K562 (cell line): Measurements from ENCODE around the gene CPED1. TPM values are rescaled to one million over a fixed set of nuclear protein-coding genes. Genes with fewer than 3 reads are reported as not detected.

ENCODE experiments used
- ATAC-seq: fragments of 200-7000 bp; cut with Tn5 transposase; 3 replicates; pipeline ENCODE4 v1.9.1; 2020; ENCODE audit warnings: moderate library complexity
- BruUV-seq: library from RNA; stranded (reverse); fragments of 400-500 nt; replicated peaks from 2 replicates; lab custom pipeline; 2021; lab: Mats Ljungman, UMichigan
- CTCF ChIA-PET: fragments of 300-600 bp; formaldehyde crosslinking; extraction: SDS; loops from one replicate; lab custom pipeline; 2021; ENCODE audit warnings: low intra/inter-chr PET ratio; lab: Yijun Ruan, JAX
- POLR2A ChIA-PET: fragments of 300-600, 350-650 bp; sonication (Branson Sonifier 250); formaldehyde crosslinking; extraction: SDS; loops from one replicate; lab custom pipeline; 2021; ENCODE audit warnings: antibody characterized with exemption, inconsistent platforms; lab: Yijun Ruan, JAX
- DNase-seq, 4 experiments: peaks; one replicate each; pipeline versions ENCODE4 v3.0.0 to v3.0.0-alpha.2; 2011 to 2018; ENCODE audit warnings: low spot score in 3 of 4, mixed read lengths in 3 of 4; ENCODE audit errors: extremely low read depth in 1 of 4
- FAIRE-seq: peaks from 2 replicates; lab custom pipeline; 2011; peaks lifted over from hg19 to GRCh38; lab: Jason Lieb, UNC
- H2AFZ ChIP-seq: 2 replicates; pipeline ENCODE4 v1.6.0; 2011; ENCODE audit warnings: low read depth, low read length, control low read depth, inconsistent platforms
- H3K27ac ChIP-seq: fragments of 200-600 bp; 3 replicates; pipeline ENCODE4 v1.8.0; 2011; ENCODE audit warnings: low read depth, mild to moderate bottlenecking, control low read depth, inconsistent platforms, low read length, moderate library complexity, mixed read lengths; ENCODE audit errors: extremely low read depth
- H3K27me3 ChIP-seq, 2 experiments: fragments of 300-600 bp in 1 of 2; 2 replicates in 1 of 2; 3 replicates in 1 of 2; pipeline versions ENCODE4 v1.6.0 to v1.8.0; 2011; ENCODE audit warnings: inconsistent platforms in 2 of 2, low read length in 2 of 2, mild to moderate bottlenecking in 1 of 2, mixed read lengths in 1 of 2, moderate library complexity in 1 of 2; ENCODE audit not compliant: control insufficient read depth in 2 of 2, insufficient read depth in 2 of 2
- H3K36me3 ChIP-seq: fragments of 300-600 bp; 3 replicates; pipeline ENCODE4 v1.8.0; 2011; ENCODE audit warnings: mild to moderate bottlenecking, low read length, inconsistent platforms; ENCODE audit not compliant: control insufficient read depth, insufficient read depth
- H3K4me1 ChIP-seq, 2 experiments: fragments of 200-600 bp in 1 of 2; replicated peaks in 1 of 2; 2 replicates in 1 of 2; 3 replicates in 1 of 2; pipeline versions ENCODE4 v1.5.1 to v1.8.0; 2011; ENCODE audit warnings: inconsistent platforms in 2 of 2, low read length in 2 of 2, mild to moderate bottlenecking in 1 of 2, mixed read lengths in 1 of 2, moderate library complexity in 1 of 2; ENCODE audit not compliant: control insufficient read depth in 2 of 2, insufficient read depth in 2 of 2
- H3K4me2 ChIP-seq: 2 replicates; pipeline ENCODE4 v1.6.1; 2011; ENCODE audit warnings: low read length, control low read depth, inconsistent platforms, mixed read lengths; ENCODE audit not compliant: insufficient read depth
- H3K4me3 ChIP-seq: fragments of 200-600 bp; sonication (generic), shearing (Covaris generic); 2 replicates; pipeline ENCODE4 v1.5.1; 2016; ENCODE audit warnings: control low read depth, inconsistent platforms
- H3K79me2 ChIP-seq: fragments of 200-600 bp; 3 replicates; pipeline ENCODE4 v1.8.0; 2011; ENCODE audit warnings: low read length, inconsistent platforms; ENCODE audit not compliant: control insufficient read depth, insufficient read depth
- H3K9ac ChIP-seq, 2 experiments: 2 replicates each; pipeline versions ENCODE4 v1.6.0 to v1.6.1; 2011; ENCODE audit warnings: low read depth in 2 of 2, low read length in 2 of 2, control low read depth in 1 of 2, inconsistent platforms in 1 of 2, mild to moderate bottlenecking in 1 of 2, mixed read lengths in 1 of 2; ENCODE audit not compliant: insufficient read depth in 1 of 2
- H3K9me1 ChIP-seq: one replicate; pipeline ENCODE4 v1.6.0; 2011; ENCODE audit warnings: inconsistent platforms, mild to moderate bottlenecking, low read length, moderate library complexity; ENCODE audit not compliant: control insufficient read depth, insufficient read depth
- H3K9me3 ChIP-seq: replicated peaks from 2 replicates; pipeline ENCODE4 v1.5.1; 2011; ENCODE audit warnings: low read depth, low read length, inconsistent platforms; ENCODE audit not compliant: control insufficient read depth, insufficient read depth
- H4K20me1 ChIP-seq: replicated peaks from 2 replicates; pipeline ENCODE4 v1.6.1; 2011; ENCODE audit warnings: low read length, inconsistent platforms, mixed read lengths; ENCODE audit not compliant: control insufficient read depth, insufficient read depth
- EWSR1 ChIP-seq: fragments of 450-650 bp; IDR thresholded peaks from 2 replicates; pipeline ENCODE4 v1.6.1; 2018; ENCODE audit warnings: borderline replicate concordance, mild to moderate bottlenecking, low read depth, moderate library complexity; ENCODE audit not compliant: partially characterized antibody
- MCM5 ChIP-seq: fragments of 450-650 bp; IDR thresholded peaks from 2 replicates; pipeline ENCODE4 v1.6.1; 2016; ENCODE audit warnings: low read depth
- MTA1 ChIP-seq: fragments of 450-650 bp; IDR thresholded peaks from 2 replicates; pipeline ENCODE4 v1.6.1; 2017; ENCODE audit warnings: borderline replicate concordance
- NFIC ChIP-seq: fragments of 450-650 bp; IDR thresholded peaks from 2 replicates; pipeline ENCODE4 v1.6.1; 2017; ENCODE audit warnings: mild to moderate bottlenecking, inconsistent platforms
- PHF20 ChIP-seq: fragments of 450-650 bp; IDR thresholded peaks from 2 replicates; pipeline ENCODE4 v1.6.1; 2018; ENCODE audit not compliant: partially characterized antibody
- POLR2AphosphoS2 ChIP-seq: IDR thresholded peaks from 2 replicates; pipeline ENCODE4 v1.6.1; 2012; ENCODE audit warnings: low read length, improper control_type of control experiment
- RFX7 ChIP-seq: fragments of 250-450 bp; sonication (Bioruptor Pico); IDR thresholded peaks from 2 replicates; pipeline ENCODE4 v1.5.1; 2021; ENCODE audit warnings: mild to moderate bottlenecking
- TAF7 ChIP-seq: fragments of 450-650 bp; IDR thresholded peaks from 2 replicates; pipeline ENCODE4 v1.6.1; 2016; ENCODE audit warnings: missing genetic modification characterization, missing compliant biosample characterization
- TBP ChIP-seq: optimal IDR thresholded peaks from 2 replicates; pipeline ENCODE3; 2011; ENCODE audit warnings: low read depth, low read length, improper control_type of control experiment
- ZMIZ1 ChIP-seq, 2 experiments: fragments of 150-350 bp in 1 of 2; IDR thresholded peaks; 2 replicates each; pipeline ENCODE4 v1.6.1; 2012 to 2016; ENCODE audit warnings: low read depth in 2 of 2, low read length in 2 of 2, mild to moderate bottlenecking in 1 of 2, moderate library complexity in 1 of 2
- ZNF644 ChIP-seq: fragments of 200-800 bp; sonication (Bioruptor generic); IDR thresholded peaks from 2 replicates; pipeline ENCODE4 v1.6.1; 2016; ENCODE audit warnings: low read depth, missing genetic modification characterization, missing compliant biosample characterization
- ZNF766 ChIP-seq: fragments of 200-800 bp; sonication (Bioruptor generic); conservative IDR thresholded peaks from 2 replicates; pipeline ENCODE4 v1.6.1; 2016; ENCODE audit warnings: missing genetic modification characterization, missing compliant biosample characterization
- WGBS: fragments of 100-300 bp; shearing (Covaris generic); methylation state at CpG from one replicate; pipeline ENCODE4 v1.1.6; 2016; ENCODE audit warnings: low coverage, mixed read lengths; ENCODE audit not compliant: insufficient coverage; ENCODE audit errors: missing lambda C conversion rate; 5-methylcytosine and 5-hydroxymethylcytosine counted together
- in situ Hi-C: fragments of 300-500 bp; cut with MboI; formaldehyde crosslinking; loops from 4 replicates; pipeline ENCODE4 v1.15.0; 2018; ENCODE audit warnings: inconsistent platforms, mixed read lengths
- intact Hi-C: fragments of 100-400 bp; cut with micrococcal nuclease; formaldehyde crosslinking; loops from 2 replicates; pipeline ENCODE4 v1.14.2; 2022
- polyA plus RNA-seq, 8 experiments: library from polyadenylated mRNA; depleted of rRNA in 4 of 8; stranded (reverse) in 5 of 8; unstranded in 3 of 8; fragments of >200 nt; fragmentation: Nextera tagmentation in 2 of 8; fragmentation: Illumina TruSeq in 1 of 8; extraction: Ambion mirVana in 2 of 8; extraction: Trizol in 1 of 8; gene quantifications; 2 replicates each; pipeline versions ENCODE4 v1.2.1 to v1.2.3, GENCODE V29; 2011 to 2014; ENCODE audit warnings: inconsistent platforms in 1 of 8, missing spikeins in 1 of 8
- total RNA-seq, 7 experiments: library from RNA; depleted of rRNA in 6 of 7; stranded (reverse); fragments of >200 nt in 6 of 7; fragmentation: Illumina TruSeq in 2 of 7; extraction: Trizol in 2 of 7; gene quantifications; 2 replicates each; pipeline versions ENCODE4 v1.2.1 to v1.2.3, GENCODE V29; 2011 to 2021; ENCODE audit warnings: low replicate concordance in 1 of 7
- TF ChIP-seq, protein P1 (sequence below): fragments of 250-450 bp; sonication (Bioruptor Pico); IDR thresholded peaks from 2 replicates; pipeline ENCODE4 v1.4.0; 2020; ENCODE audit warnings: mild to moderate bottlenecking, moderate library complexity
- TF ChIP-seq, protein P2 (sequence below): fragments of 450-650 bp; formaldehyde crosslinking; IDR thresholded peaks from 2 replicates; pipeline ENCODE4 v1.4.0; 2020; ENCODE audit warnings: mild to moderate bottlenecking

Gene CPED1
- total and polyA plus RNA-seq, 9 of the 15 experiments (the other 6 are each of a cell fraction or from before 2014, with no cell fraction given) = 195 to 393 (median 290) TPM

DNA sequence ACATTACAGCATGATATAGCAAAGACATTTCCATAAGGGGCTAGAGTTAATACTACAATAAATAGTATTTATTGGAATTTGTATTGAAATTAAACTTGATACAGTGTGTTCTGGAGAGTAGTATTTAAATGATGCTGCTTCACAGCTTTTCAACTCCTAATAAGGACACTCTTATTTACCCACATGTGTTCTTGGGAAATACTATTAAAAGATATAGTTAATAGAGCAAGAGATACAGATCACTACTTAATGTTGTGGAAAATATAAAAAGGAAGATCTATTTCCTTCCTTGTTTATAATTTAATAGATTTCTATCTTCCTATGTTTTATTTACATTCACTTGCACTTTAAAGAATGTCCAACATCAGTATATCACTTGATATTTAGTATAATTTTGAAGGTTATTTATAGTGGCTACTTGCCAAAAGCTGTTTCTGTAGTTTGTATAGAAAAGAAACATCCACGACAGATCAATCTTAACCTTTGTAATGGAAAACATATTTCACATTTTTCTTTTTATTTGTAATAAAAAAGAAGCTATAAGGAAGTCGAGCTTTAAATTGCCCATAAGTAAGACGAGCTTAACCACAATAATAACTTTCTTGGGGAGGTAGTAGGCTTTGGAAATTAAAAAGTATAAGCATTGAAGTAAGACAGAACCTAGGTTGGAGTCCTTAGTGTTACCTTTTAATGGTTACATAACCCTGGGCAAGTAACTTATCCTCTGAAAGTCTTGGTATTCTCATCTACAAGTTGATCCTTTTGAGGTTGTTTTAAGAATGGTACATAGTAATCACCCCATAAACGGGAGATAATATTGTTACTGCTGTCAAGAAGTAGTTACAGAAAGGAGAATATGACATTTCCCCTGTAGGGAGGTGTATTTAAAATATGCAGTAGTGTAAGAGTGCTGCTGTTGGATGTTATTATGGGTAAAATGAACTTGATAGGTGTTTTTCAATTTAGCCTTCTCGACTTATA lies 32.8 kb downstream of the CPED1 start:
- Histone ChIP-seq H3K4me2 (no peak overlapping the region), H3K9me3 (no peaks in the 10 kb centered on the region), H3K9ac (no peak overlapping the region), H3K4me1 (peaks cover 0 to 64% of the 10 kb centered on the region in 2 experiments; a peak in 3 of 5 replicates), H3K27me3 (no peaks in the 10 kb centered on the region), H3K4me3 (no peak overlapping the region), H2AFZ (no peak overlapping the region), H4K20me1 (no peaks in the 10 kb centered on the region), H3K36me3 (peaks cover 97% of the 10 kb centered on the region), H3K27ac (peak overlapping the region; percentile 12; the same call in 1 of the 3 replicates), H3K79me2 (peaks cover 99% of the 10 kb centered on the region), H3K9me1 (no peaks in the 10 kb centered on the region)
- ATAC-seq (no peak), FAIRE-seq (no peak), DNase-seq (no peak)
- in situ Hi-C loops = no loop called here
- CTCF ChIA-PET = no interaction called here
- WGBS = 70% methylated on average over 5 of the region's 5 CpGs
- no TSS peak for BruUV-seq
- POLR2A ChIA-PET = interaction anchor here (0.7 to 1.1 kb wide), 2 partner anchors 26 to 55 kb away, joined by 3 read pairs; no protein-coding TSS in a partner anchor
- intact Hi-C loops = no loop called here
- TF ChIP-seq RFX7 (CRISPR knock-in tag) = no peak
- no peak for TF ChIP-seq TBP
- no peak for TF ChIP-seq ZNF766 (CRISPR knock-in tag)
- no peak for TF ChIP-seq PHF20
- TF ChIP-seq, protein P1, sequence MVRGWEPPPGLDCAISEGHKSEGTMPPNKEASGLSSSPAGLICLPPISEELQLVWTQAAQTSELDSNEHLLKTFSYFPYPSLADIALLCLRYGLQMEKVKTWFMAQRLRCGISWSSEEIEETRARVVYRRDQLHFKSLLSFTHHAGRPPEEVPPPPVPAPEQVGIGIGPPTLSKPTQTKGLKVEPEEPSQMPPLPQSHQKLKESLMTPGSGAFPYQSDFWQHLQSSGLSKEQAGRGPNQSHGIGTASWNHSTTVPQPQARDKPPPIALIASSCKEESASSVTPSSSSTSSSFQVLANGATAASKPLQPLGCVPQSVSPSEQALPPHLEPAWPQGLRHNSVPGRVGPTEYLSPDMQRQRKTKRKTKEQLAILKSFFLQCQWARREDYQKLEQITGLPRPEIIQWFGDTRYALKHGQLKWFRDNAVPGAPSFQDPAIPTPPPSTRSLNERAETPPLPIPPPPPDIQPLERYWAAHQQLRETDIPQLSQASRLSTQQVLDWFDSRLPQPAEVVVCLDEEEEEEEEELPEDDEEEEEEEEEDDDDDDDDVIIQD (CRISPR knock-in tag) = no peak
- 0 out of 2 replicates have a peak, but pooled peaks have one; percentile 25 for TF ChIP-seq ZNF644 (tag)
- TF ChIP-seq NFIC = peak; percentile 15; the same call in 1 of the 2 replicates
- TF ChIP-seq MTA1 = no peak
- no peak for TF ChIP-seq MCM5
- no peak for TF ChIP-seq EWSR1
- TF ChIP-seq ZMIZ1 (IDR thresholded peaks at IDR 0.05; ENCODE audit: low read depth in 2 of 2, low read length in 2 of 2) = no peak
- no peak for TF ChIP-seq TAF7
- TF ChIP-seq, protein P2, sequence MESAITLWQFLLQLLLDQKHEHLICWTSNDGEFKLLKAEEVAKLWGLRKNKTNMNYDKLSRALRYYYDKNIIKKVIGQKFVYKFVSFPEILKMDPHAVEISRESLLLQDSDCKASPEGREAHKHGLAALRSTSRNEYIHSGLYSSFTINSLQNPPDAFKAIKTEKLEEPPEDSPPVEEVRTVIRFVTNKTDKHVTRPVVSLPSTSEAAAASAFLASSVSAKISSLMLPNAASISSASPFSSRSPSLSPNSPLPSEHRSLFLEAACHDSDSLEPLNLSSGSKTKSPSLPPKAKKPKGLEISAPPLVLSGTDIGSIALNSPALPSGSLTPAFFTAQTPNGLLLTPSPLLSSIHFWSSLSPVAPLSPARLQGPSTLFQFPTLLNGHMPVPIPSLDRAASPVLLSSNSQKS (CRISPR knock-in tag) = no peak
- TF ChIP-seq POLR2AphosphoS2 = no peak
